Breast epithelium (tissue), 4 donors: ENCODE data around the gene ARID3A. TPM values are rescaled to one million over a fixed set of nuclear protein-coding genes. Genes with fewer than 3 reads are reported as not detected.

ENCODE experiments used
- DNase-seq, 2 donors: peaks; one replicate each; pipeline ENCODE4 v3.0.0-alpha.2; 2019; ENCODE audit warnings: low spot score in 2 of 2
- H3K27ac ChIP-seq, 2 donors: fragments of 200-600 bp; sonication (generic) in 1 of 2; one replicate each; pipeline ENCODE4 v1.5.1; 2016 to 2019; ENCODE audit warnings: mild to moderate bottlenecking in 1 of 2
- H3K27me3 ChIP-seq, 2 donors: fragments of 200-600 bp; sonication (generic) in 1 of 2; one replicate each; pipeline versions ENCODE4 v1.5.1 to v1.6.0; 2017 to 2019; ENCODE audit warnings: control low read depth in 1 of 2, mild to moderate bottlenecking in 1 of 2
- H3K36me3 ChIP-seq: fragments of 200-600 bp; one replicate; pipeline ENCODE4 v1.5.1; 2019
- H3K4me1 ChIP-seq, 2 donors: fragments of 200-600 bp; sonication (generic); one replicate each; pipeline ENCODE4 v1.5.1; 2016 to 2019; ENCODE audit warnings: control low read depth in 1 of 2
- H3K4me3 ChIP-seq, 3 donors: fragments of 200-600 bp; sonication (generic); 1 replicate in 2 of 3; 2 replicates in 1 of 3; pipeline ENCODE4 v1.5.1; 2016 to 2019; ENCODE audit warnings: mild to moderate bottlenecking in 3 of 3, moderate library complexity in 2 of 3
- H3K9me3 ChIP-seq, 2 donors: fragments of 200-600 bp; sonication (generic) in 1 of 2; one replicate each; pipeline ENCODE4 v1.5.1; 2016 to 2019; ENCODE audit warnings: control low read depth in 1 of 2
- CTCF ChIP-seq, 3 donors: fragments of 450-650 bp; IDR thresholded peaks; one replicate each; pipeline ENCODE4 v1.5.1; 2016 to 2017; ENCODE audit warnings: antibody characterized with exemption in 3 of 3, mild to moderate bottlenecking in 3 of 3, moderate library complexity in 3 of 3
- POLR2A ChIP-seq: fragments of 450-650 bp; IDR thresholded peaks from one replicate; pipeline ENCODE4 v1.6.1; 2016; ENCODE audit warnings: antibody characterized with exemption, mild to moderate bottlenecking, moderate library complexity
- POLR2AphosphoS5 ChIP-seq, 3 donors: sonication (generic); formaldehyde crosslinking; IDR thresholded peaks; one replicate each; pipeline ENCODE4 v1.6.1; 2017; ENCODE audit warnings: antibody characterized with exemption in 3 of 3
- intact Hi-C: fragments of 100-400 bp; cut with DNase I; formaldehyde crosslinking; loops from one replicate; pipeline ENCODE4 v1.15.1; 2023; ENCODE audit warnings: low total_unique reads
- total RNA-seq, 3 donors: library from RNA; depleted of rRNA; stranded (reverse); fragments of >200 nt; gene quantifications; one replicate each; pipeline ENCODE4 v1.1.0, GENCODE V29; 2016

The ARID3A gene
- total RNA-seq, 3 donors from 2014 or later = 3.5 to 11.1 (median 4.8) TPM

GRCh38 chr19:900043-900301 is 25.9 kb upstream of the ARID3A start:
- no peaks in the 10 kb centered on the region for H3K27me3 ChIP-seq
- no peaks in the 10 kb centered on the region for H3K36me3 ChIP-seq
- no peak overlapping the region for H3K4me3 ChIP-seq
- H3K27ac ChIP-seq = peak overlapping the region in 1 of 2 donors; percentile 12
- H3K9me3 ChIP-seq = no peaks in the 10 kb centered on the region
- TF ChIP-seq POLR2AphosphoS5 (IDR thresholded peaks at IDR 0.05) (no peak), POLR2A (no peak), CTCF (IDR thresholded peaks at IDR 0.05) (no peak)
- intact Hi-C loops = no loop called here
- no peaks in the 10 kb centered on the region for H3K4me1 ChIP-seq
- DNase-seq = no peak

- intact Hi-C loops = no loop called here
- no peaks in the 10 kb centered on the region for H3K9me3 ChIP-seq
- no peaks in the 10 kb centered on the region for H3K4me1 ChIP-seq
- no peaks in the 10 kb centered on the region for H3K27me3 ChIP-seq
- peak overlapping the region in 1 of 2 donors; percentile 12 for H3K27ac ChIP-seq
- no peaks in the 10 kb centered on the region for H3K36me3 ChIP-seq
- DNase-seq = no peak
- TF ChIP-seq POLR2AphosphoS5 (IDR thresholded peaks at IDR 0.05) (no peak), CTCF (IDR thresholded peaks at IDR 0.05) (no peak), POLR2A (no peak)
- no peak overlapping the region for H3K4me3 ChIP-seq
These were observed 25.3 kb upstream of the ARID3A start for GRCh38 chr19:900302-901111.

GRCh38 chr19:901216-902092 is 24.4 kb upstream of the ARID3A start:
- no peak for TF ChIP-seq POLR2AphosphoS5 (IDR thresholded peaks at IDR 0.05)
- TF ChIP-seq POLR2A = no peak
- no peak for TF ChIP-seq CTCF (IDR thresholded peaks at IDR 0.05)
- intact Hi-C loops = no loop called here

GRCh38 chr19:902093-902370 is 23.8 kb upstream of the ARID3A start:
- H3K4me3 ChIP-seq = no peak overlapping the region
- H3K4me1 ChIP-seq = no peaks in the 10 kb centered on the region
- no peak for DNase-seq
- TF ChIP-seq POLR2AphosphoS5 (IDR thresholded peaks at IDR 0.05) (no peak), CTCF (IDR thresholded peaks at IDR 0.05) (no peak), POLR2A (no peak)
- intact Hi-C loops = no loop called here
- no peaks in the 10 kb centered on the region for H3K36me3 ChIP-seq
- H3K27ac ChIP-seq = no peak overlapping the region
- H3K9me3 ChIP-seq = no peaks in the 10 kb centered on the region
- H3K27me3 ChIP-seq = no peaks in the 10 kb centered on the region

More at GRCh38 chr19:901216-902092, 24.4 kb upstream of the ARID3A start:
- H3K27me3 ChIP-seq = no peaks in the 10 kb centered on the region
- H3K9me3 ChIP-seq = no peaks in the 10 kb centered on the region
- H3K36me3 ChIP-seq = no peaks in the 10 kb centered on the region
- no peaks in the 10 kb centered on the region for H3K4me1 ChIP-seq
- no peak overlapping the region for H3K27ac ChIP-seq
- no peak overlapping the region for H3K4me3 ChIP-seq
- DNase-seq = no peak
